Measurements from ENCODE around the gene RALGPS2.

Gene RALGPS2

GRCh38 chr1:178964469-178965330 lies 239.7 kb downstream of the RALGPS2 start:
- no peak for DNase-seq (ENCODE audit: low read depth)

- no peak for DNase-seq (ENCODE audit: low read depth)
Measured at GRCh38 chr1:178966312-178966711, 241.3 kb downstream of the RALGPS2 start.

- DNase-seq (ENCODE audit: low read depth) = no peak
Measured at GRCh38 chr1:178969226-178969987, 244.4 kb downstream of the RALGPS2 start.

- no peak for DNase-seq (ENCODE audit: low read depth)
Measured at GRCh38 chr1:178970184-178970583, 245.1 kb downstream of the RALGPS2 start.

All from fibroblast of the conjunctiva (primary cell).